HG03565 (cell line): ENCODE results near the gene DYNC1H1.

Experiments
- ATAC-seq: cut with Tn5 transposase; IDR thresholded peaks from one replicate; pipeline ENCODE4 v1.9.1; 2021; ENCODE audit warnings: mild to moderate bottlenecking, moderate library complexity; ENCODE audit not compliant: unreplicated experiment

DYNC1H1 gene

DNA sequence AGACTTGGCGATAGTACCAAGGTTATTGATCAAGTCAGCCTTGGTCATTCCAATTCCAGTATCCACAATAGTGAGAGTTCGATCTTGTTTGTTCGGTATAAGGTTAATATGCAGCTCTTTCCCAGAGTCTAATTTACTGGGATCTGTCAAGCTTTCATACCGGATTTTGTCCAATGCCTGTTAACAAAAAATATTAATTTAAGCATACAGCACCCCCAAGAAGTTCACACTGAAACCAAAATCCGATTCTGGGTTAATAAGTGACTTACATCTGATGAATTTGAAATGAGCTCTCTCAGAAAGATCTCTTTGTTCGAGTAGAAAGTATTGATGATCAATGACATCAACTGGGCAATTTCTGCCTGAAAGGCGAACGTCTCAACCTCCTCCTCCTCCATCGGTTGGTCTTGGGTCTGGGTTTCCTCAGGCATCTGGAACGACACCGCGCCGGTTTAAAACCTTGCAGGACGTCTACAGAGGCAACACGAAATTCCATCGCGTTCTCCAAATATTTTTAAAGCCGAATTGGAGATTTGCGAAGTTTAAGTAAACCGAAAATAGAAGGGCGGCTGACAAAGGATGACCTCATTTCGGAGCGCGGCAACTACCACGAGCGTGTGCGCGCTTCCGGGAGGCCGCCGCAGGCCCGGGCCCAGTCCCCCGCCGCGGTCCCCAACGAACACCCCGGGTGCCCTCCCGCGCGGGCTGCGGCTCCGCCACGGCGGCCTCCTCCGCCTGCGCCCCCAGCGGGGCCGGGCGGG is 121.8 kb downstream of the DYNC1H1 start:
- ATAC-seq, result peak; percentile 15

DNA sequence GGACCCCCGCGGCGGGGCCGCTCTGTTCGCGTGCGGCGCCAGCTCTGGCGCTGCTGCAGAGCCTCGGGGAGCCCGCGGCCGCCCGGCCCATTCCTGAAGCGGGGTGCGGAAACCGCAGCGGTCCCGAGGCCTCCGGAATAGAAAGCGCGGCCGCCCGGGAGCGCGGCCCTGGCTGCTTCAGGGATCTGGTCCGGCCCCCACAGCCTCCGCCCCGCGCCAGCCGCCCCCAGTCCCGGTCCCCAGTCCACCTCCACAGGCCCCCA is 122.3 kb downstream of the DYNC1H1 start:
- no peak for ATAC-seq

DNA sequence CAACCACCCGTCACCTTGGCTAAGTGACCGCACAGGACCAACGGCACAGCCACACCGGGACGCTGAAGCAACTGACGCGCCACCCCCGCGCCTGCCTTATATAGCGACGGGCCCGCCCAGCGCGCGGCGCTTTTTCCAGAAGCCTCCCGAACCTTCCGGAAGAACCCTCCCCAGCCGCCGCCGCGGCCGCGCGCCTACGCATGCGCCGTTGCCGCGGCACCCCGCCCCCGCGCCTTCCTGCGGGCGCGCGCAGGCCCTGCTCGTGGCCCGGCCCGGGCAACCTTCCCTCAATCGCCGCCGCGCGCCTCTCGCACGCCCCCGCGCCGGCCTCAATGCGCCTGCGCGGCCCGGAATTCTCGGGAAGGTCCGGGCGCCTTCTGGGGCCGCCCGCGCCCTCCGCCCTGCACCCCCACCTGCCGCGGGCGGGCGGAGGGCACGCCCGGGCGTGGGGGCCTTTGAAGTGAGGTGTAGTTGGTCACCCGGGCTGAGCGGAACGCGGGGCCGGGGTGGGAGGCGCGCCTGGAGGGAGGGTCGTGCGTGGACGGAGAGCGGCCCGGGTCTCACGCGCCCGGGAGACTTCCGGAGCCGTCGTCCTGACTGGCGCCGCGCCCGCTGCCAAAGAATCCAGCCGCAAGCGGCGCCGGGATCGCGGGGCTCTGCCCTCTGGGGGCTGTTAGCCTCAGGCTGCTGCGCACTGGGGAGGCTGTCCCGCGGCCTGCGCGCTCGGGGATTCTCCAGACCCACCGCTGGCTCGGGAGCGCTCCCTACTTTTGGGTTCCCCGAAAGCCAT is 122.8 kb downstream of the DYNC1H1 start, which contains the start of gene HSP90AA1:
TSS of gene HSP90AA1 (minus strand) at position 73 of the 790 bp plus-strand sequence. CDS start 666 bp downstream, outside the sequence.
- peak; percentile 79 for ATAC-seq

DNA sequence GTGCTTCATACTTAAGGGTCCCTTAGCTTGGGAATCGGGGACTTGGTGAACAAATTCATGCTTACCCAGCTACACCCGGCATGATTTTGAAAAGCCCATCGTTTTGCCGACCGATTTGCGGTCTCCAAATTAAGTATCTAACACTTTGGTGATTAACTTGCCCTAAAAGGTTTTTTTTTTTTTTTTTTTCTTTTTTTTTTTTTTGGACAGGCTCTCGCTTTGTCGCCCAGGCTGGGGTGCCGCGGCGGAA is 123.3 kb downstream of the DYNC1H1 start:
- ATAC-seq, result no peak

DNA sequence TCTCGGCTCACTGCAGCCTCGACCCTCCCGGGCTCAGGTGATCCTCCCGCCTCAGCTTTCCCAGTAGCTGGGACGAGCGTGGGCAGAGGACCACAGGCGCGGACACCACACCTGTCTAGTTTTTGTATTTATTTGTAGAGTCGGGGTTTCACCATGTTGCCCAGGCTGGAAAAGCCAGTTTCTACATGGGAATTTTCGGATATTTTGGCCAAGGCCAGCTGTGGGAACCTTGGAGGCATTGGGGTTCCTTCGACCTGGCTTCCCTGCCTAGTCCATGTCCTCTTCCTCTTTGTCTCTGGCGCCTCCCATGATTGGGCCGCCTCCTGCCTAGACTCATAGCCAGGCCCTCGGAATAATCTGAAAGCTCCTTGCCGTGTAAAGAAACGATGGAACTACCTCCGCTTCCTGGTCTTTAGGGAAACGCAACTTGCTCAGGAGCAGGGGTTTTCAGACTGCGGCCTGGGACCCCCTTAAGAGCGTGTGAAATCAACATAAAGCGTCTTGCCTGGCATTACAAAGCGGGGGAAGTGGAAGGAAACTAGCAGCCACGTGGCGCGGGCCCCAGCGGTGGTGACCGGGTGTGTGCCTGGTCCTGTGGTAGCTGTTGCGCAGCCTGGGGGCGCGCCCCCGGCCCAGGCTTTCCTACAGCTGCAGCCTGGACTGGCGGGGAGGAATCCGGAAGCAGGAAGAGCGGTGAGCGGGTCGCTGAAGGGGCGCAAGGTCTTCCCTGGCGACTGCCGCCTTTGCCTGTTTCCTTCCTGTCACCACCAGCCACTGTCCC is 123.8 kb downstream of the DYNC1H1 start:
- no peak for ATAC-seq

DNA sequence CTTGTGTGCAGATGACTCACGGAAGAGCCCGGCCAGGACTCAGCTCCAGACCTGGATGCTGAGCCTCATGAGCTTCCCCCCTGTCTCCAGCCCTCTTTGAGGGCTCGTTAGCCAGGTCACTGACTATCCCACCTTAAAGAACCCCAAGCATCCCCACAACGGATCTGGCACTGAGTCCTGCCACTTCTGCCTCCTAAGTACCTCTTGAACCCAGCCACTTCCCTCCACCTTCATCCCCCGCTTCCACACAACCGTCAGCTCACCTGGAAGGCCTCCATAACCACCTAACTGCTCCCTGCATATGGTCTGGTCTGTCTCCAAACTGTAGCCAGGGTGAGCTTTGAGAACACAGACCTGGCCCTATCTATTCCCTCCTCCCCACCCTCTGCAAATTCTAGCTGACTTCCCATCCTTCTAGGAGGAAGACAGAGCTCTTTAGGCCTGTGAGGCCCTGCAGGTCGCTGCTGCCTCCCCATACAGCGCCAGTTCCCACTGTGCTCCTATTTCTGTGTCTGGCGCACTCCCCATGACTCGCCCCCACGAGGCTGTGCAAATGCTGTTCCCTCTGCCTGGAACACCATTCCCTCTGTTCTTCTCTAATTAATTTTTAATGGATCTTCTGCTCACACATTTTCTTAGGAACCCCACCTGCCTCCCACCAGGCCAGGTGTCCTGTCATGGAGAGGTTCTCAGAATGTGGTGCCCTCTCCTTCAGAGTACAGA is 125.4 kb downstream of the DYNC1H1 start:
- no peak for ATAC-seq

DNA sequence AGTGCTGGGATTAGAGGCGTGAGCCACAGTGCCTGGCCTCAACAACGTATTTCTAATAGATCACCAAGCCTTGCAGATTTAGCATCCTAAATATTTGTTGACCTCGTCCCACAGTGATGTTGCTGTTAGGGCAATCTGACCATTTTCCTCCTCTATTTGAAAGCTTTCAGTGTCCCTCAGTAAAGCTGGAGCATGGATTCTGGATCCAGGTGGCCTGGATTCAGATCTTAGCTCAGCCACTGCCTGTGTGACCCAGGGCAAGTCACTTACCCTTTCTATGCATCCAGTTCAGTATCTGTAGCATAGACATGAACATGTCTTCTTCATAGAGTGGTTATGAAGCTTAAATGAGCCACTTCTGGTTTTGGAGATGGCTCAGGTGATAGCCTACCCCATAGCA is 126.3 kb downstream of the DYNC1H1 start:
- ATAC-seq, result no peak

DNA sequence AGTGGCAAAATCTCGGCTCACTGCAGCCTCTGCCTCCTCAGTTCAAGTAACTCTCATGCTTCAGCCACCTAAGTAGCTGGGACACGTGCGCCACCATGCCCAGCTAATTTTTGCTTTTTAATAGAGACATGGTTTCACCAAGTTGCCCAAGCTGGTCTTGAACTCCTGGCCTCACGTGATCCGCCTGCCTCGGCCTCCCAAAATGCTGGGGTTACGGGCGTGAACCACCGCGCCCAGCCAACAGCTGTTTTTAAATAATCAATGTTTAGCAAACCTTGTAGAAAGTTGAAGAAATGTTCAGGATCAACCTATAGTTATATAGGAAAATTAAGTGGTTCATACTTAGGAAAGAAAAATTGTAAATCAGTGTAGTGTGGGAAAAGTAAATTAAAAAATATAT is 128.4 kb downstream of the DYNC1H1 start:
- ATAC-seq, result no peak

DNA sequence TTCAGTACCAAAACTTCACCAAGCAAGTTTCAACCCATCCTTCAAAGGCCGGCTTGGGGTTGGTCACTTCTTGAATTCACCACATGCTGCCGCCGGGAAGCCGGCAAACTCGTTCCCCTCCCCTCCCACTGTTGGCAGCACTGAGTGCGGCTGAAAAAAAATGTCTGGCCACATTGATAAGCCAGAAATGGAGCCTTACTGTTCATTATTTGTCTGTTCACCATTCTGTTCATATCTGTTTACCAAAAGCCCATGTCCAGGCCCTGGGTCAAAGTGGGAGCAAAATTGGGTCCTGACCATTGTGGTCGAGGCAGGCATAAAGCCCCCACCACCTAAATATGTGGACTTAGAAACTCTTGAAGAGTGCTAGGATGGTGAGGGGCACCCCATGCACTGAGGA is 129.7 kb downstream of the DYNC1H1 start:
- ATAC-seq, result no peak

DNA sequence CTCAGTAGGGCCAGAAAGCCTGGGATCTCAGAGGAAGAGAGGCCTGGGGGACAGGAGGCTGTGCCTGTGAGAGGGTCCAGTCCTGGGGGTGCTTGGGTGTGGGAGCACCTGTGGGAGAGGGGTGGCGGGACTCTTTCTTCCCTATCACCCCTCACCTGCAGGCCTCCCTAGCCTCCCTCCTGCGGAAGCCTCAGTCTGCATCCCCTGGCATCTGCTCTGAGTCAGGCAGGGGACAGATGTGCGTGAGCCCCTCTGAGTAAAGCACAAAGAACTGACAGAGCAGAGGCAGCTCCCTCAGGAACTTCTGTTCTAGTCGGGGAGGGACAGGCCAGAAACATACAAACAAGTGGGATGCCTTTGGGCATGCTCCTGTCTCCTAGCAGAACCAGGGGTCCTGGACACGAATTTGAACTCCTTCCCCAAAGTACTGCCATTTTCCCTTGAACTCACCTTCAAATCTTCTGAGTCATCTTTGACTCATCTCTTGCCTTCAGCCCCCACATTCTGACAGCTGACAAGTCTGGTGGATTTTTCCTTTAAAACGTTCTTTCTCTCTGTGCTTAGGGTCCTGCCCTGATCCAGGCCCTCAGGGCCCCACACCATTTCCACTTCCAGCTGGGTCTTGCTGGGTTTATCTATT is 131.0 kb downstream of the DYNC1H1 start:
- ATAC-seq, result no peak

DNA sequence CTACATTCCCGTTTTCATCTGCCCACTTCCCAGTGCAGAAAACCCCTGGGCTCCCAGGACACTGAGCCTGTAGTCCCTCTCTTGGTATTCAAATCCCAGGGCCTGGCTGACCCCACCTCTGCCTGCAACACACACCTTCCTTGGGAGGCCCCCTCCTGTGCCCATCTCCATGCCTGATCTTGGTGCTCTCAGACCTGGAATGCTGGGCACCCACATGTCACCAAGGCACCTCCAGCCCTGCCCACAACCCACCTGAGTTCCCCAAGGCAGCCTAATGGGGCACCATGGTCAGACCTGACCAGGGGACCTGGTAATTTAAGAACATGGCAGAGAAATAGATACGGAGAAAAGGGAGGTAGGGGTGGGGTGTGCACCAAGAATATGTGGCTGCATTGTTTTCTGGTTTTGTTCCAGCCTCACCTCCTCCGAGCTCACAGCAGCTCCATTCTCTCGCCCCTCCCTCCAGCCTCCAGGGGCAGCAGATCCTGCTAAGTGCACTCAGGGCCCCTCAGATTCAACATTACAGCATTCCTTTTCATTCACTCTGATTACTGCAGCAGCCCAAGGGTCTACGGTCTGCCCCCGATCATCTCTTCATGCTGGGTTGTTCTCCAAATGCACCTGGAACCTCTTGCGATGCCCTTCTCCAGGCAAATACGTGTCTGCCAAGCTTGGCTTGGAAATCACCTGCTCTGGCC is 131.6 kb downstream of the DYNC1H1 start:
- ATAC-seq, result no peak

DNA sequence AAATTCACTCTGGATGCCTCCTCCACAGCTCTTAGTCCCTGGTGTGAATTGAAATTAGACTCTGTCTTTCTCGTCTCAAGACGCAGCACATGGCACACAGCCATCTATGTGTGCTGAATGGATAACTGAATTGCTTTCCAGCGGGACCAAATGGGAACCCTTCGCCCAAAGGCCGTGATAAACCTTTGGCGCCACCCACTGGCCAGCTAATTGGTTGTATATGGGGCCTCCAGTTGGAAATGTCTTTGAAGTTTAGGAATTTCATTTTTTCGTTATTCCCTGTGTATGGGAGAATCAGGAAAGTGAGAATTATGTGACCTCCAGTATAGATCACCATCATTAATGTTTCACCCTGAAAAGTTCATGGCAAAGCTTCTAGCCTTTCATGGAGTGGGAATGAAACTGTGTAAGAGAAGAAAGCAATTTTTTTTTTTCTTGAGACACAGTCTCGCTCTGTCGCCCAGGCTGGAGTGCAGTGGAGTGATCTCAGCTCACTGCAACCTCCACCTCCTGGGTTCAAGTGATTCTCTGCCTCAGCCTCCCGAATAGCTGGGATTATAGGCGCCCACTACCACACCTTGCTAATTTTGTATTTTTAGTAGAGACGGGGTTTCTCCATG is 132.3 kb downstream of the DYNC1H1 start:
- no peak for ATAC-seq

DNA sequence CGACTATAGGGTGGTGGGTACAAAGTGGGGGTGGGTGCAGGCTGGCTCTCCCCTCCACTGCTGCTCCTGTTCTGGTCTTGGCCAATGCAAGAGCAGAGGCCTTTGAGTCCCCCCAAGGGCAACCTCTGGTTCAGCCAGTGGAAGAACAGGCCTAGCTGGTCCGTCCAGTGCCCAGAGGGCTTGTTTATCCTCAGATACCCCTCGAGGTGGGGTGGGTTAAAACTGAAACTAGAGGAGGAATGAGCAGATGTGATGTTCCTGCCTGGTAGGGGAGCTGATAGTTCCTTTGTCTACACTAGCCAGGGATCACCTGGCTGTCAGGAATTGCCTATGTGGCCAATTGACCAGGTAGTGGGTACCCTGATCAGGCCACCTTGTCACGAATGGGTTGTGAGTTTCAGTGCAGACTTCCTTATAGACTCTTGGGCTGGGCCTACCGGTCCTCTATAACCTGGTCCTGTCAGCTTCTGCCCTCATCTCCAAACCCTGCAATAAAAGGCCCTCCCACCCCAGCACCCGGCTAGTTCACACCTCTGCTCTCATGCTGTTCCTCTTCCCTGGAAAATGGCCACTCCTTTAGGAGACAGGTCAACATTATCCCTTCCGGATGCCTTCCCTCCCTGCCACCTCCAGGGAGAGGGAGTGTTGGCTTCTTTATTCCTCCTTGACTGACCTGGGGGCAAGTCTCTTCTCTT is 133.2 kb downstream of the DYNC1H1 start:
- ATAC-seq, result no peak

DNA sequence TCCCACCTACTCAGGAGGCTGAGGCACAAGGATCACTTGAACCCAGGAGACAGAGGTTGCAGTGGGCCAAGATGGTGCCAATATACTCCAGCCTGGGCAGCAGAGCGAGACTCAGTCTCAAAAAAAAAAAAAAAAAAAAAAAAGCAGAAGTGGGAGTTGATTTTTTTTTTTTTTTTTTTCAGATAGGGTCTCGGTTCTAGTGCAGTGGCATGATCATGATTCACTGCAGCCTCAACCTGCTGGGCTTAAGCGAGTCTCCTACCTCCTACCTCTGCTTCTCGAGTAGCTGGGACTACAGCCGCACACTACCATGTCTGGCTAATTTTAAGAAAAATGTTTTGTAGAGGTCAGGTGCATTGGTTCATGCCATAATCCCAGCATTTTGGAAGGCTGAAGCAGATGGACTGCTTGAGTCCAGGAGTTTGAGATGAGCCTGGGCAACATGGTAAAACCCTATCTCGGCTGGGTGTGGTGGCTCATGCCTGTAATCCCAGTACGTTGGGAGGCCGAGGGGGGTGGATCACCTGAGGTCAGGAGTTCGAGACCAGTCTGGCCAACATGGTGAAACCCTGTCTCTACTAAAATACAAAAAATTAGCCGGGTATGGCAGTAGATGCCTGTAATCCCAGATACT is 138.8 kb downstream of the DYNC1H1 start:
- ATAC-seq, result peak; percentile 53

DNA sequence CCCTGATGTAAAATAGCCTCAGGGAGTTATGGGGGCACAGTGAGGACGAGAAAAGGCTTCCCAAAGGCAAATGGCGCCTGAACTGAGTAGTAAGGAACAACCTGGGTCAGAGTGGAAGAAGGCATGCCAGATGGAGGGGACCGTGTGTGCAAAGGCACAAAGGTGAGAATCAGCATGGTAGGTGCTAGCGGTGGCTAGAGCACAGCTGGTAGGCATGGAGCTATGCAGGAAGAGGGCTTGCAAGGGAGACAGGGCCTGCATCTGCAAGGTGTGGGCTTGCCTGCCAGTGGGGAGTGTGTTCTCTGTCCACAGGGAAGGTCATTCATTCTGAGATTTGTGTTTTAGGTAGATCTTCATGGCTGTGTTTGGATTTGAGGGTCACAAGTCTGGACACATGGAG is 141.0 kb downstream of the DYNC1H1 start:
- no peak for ATAC-seq
